Medulla oblongata (tissue), 1 donor: ENCODE results near the gene GP1BB.

ENCODE experiments used
- DNase-seq: peaks from one replicate; pipeline ENCODE4 v3.0.0-alpha.2; 2015; ENCODE audit errors: extremely low spot score

GP1BB gene

GRCh38 chr22:19756288-19757128 is 33.2 kb downstream of the GP1BB start:
- DNase-seq: no peak

DNA sequence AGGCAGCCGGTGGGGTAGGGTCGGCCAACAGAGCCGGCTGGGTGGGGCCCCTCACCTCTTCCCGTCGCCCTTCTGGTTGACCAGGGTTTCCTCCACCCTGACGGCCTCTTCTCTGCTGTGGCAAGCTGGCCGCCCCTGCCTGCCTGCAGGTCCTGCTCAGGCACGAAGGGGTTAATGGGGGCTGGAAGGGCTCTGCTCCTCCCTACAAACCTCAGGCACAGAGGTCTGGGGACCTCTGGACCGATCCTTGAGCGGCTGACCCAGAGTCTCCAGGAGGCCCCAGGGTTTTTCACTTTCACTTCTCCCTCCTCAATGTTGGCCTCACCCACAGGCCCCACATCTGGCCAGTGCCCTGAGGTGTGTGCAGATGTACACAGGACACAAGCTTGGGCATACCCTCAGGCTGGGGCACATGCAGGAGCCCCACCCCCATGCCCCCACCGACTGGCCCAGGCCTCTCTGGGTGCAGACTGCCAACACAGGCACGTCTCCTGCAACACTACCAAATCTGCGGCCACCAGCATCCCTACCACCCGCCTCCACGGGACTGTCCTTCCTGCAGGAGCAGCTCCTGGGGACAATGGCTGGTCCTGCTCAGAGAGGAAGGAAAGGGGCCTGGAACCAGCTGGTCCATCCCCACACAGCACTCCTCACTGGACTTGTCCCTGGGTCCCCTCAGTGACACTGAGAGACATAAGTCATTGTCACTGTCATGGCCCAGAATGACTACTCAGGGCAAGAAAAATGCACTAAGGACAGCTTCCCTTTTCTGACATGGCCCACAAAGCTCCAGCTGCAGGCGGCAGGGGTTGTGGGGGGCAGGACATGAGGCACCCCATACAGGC is 34.0 kb downstream of the GP1BB start:
- no peak for DNase-seq

GRCh38 chr22:19757985-19758895 is 34.9 kb downstream of the GP1BB start:
- DNase-seq: no peak

- no peak for DNase-seq
Measured at GRCh38 chr22:19758896-19759426, 35.6 kb downstream of the GP1BB start.

GRCh38 chr22:19759427-19760057 is 36.2 kb downstream of the GP1BB start:
- no peak for DNase-seq

- no peak for DNase-seq
Measured at GRCh38 chr22:19760058-19760950, 37.0 kb downstream of the GP1BB start, which contains the start of gene TBX1. Gene TBX1, plus strand, starts transcription at chr22:19760778. Its CDS starts 66 bp downstream, at chr22:19760844.

DNA sequence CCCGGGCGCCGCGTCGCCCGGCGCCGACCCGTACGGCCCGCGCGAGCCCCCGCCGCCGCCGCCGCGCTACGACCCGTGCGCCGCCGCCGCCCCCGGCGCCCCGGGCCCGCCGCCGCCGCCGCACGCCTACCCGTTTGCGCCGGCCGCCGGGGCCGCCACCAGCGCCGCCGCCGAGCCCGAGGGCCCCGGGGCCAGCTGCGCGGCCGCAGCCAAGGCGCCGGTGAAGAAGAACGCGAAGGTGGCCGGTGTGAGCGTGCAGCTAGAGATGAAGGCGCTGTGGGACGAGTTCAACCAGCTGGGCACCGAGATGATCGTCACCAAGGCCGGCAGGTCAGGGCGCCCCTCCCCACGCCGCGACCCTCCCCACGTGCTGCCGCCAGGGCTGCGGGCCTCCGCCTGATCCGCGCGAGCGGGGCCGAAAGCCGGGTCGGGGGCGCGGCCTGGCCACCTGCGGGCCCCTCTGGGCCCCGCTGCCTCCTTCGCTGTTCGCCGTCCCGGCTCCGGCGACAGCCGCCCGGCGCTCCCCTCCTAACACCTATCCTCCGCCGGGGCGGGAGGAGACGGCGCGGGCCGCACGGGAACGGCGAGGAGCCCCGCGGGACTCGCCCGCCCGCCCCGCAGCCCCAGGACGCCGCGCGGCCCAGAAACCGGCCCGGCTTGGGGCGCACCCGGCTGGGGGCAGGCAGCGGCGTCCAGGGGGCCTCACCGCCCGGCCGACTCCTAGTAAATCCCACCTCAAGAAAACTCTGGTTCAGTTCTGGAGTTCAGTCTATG is 37.8 kb downstream of the GP1BB start:
- no peak for DNase-seq

GRCh38 chr22:19761725-19762567 is 38.6 kb downstream of the GP1BB start:
- DNase-seq: no peak

- DNase-seq: no peak
Measured at GRCh38 chr22:19762568-19763457, 39.5 kb downstream of the GP1BB start.

DNA sequence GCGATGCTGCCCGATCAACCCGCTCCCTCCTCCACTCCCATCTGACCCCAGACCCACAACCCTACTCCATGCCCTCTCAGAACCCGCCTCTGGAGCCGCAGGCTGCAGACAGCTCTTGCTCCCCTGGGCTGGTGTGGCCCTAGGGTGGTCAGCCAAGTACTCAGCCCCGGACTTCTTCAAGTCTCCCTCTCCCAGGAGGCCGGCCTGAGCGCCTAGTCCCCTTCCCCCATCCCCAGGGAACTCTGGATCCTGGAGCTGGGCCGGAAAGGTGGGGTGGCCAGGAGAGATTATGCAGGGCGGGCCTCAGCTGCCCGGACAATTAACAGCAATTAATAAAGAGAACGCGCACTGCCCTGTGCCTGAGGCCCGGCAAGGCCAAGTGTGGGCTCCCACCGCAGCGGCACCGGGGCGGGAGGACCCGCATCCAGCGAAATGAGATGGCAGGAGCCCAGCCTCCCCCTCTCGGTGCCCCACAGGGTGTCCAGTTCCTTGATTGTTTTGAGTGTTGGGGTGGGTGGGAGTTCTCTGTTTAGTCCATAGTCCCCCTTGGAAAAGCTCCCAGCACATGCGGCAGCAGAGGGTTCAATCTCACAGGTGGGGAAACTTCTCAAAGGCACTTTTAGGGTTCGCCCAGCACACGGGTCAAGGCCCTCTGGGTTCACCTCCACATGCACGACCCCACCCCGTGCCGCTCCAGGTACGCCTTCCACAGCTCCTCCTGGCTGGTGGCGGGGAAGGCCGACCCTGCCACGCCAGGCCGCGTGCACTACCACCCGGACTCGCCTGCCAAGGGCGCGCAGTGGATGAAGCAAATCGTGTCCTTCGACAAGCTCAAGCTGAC is 40.3 kb downstream of the GP1BB start:
- no peak for DNase-seq

DNA sequence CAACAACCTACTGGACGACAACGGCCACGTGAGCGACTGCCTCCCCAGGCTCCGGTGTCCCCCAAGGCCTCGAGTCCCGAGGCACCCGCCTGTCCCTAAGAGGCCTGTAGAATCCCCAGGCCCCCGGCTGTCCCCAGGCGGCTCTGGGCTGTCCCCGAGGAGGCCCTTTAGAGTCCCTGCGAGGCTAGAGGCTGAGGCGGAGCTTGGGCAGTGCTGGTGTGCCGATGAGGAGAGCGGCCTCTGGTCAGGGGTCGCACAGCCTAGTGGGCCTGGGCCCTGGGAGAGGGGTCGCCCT is 40.9 kb downstream of the GP1BB start:
- no peak for DNase-seq

- DNase-seq: no peak
Measured at GRCh38 chr22:19764636-19765476, 41.5 kb downstream of the GP1BB start.

DNA sequence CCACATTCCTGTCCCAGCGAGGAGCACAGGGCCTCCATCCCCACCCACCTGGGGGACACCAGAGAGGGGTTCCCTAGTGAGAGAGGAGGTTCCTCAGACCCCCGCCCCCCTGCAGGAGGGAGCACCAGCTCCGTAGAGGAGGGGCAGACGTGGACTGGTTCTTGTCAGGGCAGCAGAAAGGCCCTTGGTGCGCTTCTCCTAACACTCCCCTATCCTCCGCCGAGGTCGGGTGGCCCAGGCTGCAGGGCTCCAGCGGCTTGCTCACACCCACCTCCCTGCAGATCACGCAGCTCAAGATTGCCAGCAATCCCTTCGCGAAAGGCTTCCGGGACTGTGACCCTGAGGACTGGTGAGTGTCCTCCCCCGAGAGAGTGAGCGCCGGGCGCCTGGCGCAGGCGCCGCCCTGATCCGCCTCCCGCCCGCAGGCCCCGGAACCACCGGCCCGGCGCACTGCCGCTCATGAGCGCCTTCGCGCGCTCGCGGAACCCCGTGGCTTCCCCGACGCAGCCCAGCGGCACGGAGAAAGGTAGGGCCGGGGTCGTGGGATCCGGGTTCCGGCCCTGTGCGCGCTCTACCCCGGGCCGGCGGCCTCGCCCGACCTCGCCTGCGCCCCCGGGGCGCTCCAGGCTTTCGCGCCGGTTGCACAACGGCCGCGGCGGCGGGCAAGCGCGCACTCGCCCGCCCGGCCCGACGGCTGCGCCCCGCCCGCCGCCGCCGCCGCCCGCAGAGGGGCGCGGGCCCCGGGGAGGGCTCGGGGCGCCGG is 42.3 kb downstream of the GP1BB start:
- DNase-seq: no peak

DNA sequence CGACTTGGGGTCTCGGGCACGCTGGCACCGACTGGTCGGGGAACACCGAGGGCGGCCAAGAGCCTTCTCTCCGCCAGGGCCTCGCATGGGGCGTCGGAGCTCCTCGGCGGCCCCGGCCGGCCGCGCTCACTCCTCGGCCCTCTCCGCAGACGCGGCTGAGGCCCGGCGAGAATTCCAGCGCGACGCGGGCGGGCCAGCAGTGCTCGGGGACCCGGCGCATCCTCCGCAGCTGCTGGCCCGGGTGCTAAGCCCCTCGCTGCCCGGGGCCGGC is 42.8 kb downstream of the GP1BB start:
- no peak for DNase-seq
